Gastrocnemius medialis (tissue), 4 donors: Measurements from ENCODE around the gene CCDC9B.
A peak's percentile ranks its signal among the peaks of the same experiment; 100 is the strongest.

Experiments used
- POLR2A ChIP-seq, 2 donors: fragments of 450-650 bp; IDR thresholded peaks; one replicate each; pipeline ENCODE4 v1.6.1; 2017; ENCODE audit warnings: antibody characterized with exemption in 2 of 2, mild to moderate bottlenecking in 2 of 2, moderate library complexity in 2 of 2
- TF ChIP-seq, protein P1 (sequence below), 5 experiments: fragments of 450-650 bp in 3 of 5; fragments of 200-600 bp in 2 of 5; sonication (generic) in 2 of 5; IDR thresholded peaks in 4 of 5; conservative IDR thresholded peaks in 1 of 5; 1 replicate in 4 of 5; 2 replicates in 1 of 5; pipeline ENCODE4 v1.5.1; 2016 to 2019; ENCODE audit warnings: antibody characterized with exemption in 5 of 5, mild to moderate bottlenecking in 3 of 5, moderate library complexity in 3 of 5

DNA sequence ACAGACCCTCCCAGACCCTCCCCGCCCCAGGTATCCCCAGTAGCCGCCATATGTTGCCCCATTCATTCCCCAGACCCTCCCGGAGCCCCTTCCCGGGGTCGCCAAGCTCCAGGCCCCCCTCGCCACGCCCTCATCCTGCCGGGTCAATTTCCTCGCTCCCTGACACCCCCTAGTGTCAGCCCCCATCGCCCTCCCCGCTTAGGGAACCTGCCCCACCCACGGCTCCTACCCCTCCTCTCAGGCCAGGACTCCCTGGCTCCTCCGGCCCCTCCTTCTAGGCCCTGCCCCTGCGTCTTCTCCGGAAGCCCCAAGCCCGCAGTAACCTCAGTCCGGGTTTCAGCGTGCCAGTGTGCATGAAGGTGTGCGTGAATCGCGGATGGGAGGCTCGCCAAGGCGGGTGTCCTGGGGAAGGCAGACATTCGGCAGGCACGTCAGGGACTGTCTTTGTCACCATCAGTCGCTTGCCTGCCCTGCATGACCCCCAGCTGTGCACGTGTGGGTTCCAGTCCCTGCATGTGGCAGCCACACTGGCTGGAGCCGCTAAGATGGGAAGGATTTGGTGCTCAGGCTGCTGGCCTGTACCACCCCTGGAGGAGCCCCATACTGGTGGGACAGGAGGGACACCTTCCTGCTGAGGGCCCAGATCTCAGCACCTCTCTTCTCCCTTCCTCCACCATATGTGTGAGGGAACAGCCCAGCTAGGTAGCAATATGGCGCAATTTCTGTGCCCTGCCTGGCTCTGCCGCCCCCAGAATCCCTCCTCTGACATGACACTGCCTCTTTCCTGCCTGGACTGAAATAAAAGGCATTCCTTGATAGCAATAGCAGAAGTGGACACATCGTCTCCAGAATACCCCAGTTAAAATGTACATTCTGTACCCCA, 18.0 kb upstream of the CCDC9B start:
- TF ChIP-seq, protein P1, sequence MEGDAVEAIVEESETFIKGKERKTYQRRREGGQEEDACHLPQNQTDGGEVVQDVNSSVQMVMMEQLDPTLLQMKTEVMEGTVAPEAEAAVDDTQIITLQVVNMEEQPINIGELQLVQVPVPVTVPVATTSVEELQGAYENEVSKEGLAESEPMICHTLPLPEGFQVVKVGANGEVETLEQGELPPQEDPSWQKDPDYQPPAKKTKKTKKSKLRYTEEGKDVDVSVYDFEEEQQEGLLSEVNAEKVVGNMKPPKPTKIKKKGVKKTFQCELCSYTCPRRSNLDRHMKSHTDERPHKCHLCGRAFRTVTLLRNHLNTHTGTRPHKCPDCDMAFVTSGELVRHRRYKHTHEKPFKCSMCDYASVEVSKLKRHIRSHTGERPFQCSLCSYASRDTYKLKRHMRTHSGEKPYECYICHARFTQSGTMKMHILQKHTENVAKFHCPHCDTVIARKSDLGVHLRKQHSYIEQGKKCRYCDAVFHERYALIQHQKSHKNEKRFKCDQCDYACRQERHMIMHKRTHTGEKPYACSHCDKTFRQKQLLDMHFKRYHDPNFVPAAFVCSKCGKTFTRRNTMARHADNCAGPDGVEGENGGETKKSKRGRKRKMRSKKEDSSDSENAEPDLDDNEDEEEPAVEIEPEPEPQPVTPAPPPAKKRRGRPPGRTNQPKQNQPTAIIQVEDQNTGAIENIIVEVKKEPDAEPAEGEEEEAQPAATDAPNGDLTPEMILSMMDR (IDR thresholded peaks at IDR 0.05 in 4 of 5, conservative IDR thresholded peaks at IDR 0.05 in 1 of 5), result peak in 1 of 5 experiments; percentile 3
- no peak for TF ChIP-seq POLR2A (IDR thresholded peaks at IDR 0.05)
